Measurements from ENCODE around the gene VPS4A. TPM values are rescaled to one million over a fixed set of nuclear protein-coding genes. Genes with fewer than 3 reads are reported as not detected.
"Not testable (repeated sequence)": the region's sequence is repeated elsewhere in the genome, so short reads cannot be mapped to it uniquely, and the experiment has no call there.

Gene VPS4A
- total RNA-seq, 1 donor from 2014 or later: 38.1 TPM

DNA sequence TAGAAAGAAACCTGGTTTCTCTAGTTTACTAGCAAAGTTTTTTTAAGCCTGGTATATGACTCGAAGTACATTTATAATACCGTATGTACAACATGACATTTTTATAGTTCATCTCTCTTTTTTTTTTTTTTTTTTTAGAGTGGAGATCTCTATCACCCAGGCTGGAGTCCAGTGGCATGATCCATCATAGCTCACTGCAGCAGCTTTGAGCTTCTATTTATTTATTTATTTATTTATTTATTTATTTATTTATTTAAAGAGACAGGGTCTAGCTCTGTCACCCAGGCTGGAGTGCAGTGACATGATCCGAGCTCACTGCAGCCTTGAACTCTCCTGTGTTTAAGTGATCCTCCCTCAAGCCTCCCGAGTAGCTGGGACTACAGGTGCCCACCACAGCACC, 25.9 kb upstream of the VPS4A start:
- H3K36me3 ChIP-seq (ENCODE audit: control insufficient read depth, insufficient read depth, low read length): no peaks in the 10 kb centered on the region
- no peak for DNase-seq (ENCODE audit: low read depth)
- no peaks in the 10 kb centered on the region for H3K27me3 ChIP-seq (ENCODE audit: control insufficient read depth, insufficient read depth, low read length)
- TF ChIP-seq, protein P1, sequence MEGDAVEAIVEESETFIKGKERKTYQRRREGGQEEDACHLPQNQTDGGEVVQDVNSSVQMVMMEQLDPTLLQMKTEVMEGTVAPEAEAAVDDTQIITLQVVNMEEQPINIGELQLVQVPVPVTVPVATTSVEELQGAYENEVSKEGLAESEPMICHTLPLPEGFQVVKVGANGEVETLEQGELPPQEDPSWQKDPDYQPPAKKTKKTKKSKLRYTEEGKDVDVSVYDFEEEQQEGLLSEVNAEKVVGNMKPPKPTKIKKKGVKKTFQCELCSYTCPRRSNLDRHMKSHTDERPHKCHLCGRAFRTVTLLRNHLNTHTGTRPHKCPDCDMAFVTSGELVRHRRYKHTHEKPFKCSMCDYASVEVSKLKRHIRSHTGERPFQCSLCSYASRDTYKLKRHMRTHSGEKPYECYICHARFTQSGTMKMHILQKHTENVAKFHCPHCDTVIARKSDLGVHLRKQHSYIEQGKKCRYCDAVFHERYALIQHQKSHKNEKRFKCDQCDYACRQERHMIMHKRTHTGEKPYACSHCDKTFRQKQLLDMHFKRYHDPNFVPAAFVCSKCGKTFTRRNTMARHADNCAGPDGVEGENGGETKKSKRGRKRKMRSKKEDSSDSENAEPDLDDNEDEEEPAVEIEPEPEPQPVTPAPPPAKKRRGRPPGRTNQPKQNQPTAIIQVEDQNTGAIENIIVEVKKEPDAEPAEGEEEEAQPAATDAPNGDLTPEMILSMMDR (IDR thresholded peaks at IDR 0.05; ENCODE audit: insufficient read depth, low read length, poor library complexity, severe bottlenecking): no peak
- H3K4me3 ChIP-seq (ENCODE audit: low read depth, low read length): no peak overlapping the region

DNA sequence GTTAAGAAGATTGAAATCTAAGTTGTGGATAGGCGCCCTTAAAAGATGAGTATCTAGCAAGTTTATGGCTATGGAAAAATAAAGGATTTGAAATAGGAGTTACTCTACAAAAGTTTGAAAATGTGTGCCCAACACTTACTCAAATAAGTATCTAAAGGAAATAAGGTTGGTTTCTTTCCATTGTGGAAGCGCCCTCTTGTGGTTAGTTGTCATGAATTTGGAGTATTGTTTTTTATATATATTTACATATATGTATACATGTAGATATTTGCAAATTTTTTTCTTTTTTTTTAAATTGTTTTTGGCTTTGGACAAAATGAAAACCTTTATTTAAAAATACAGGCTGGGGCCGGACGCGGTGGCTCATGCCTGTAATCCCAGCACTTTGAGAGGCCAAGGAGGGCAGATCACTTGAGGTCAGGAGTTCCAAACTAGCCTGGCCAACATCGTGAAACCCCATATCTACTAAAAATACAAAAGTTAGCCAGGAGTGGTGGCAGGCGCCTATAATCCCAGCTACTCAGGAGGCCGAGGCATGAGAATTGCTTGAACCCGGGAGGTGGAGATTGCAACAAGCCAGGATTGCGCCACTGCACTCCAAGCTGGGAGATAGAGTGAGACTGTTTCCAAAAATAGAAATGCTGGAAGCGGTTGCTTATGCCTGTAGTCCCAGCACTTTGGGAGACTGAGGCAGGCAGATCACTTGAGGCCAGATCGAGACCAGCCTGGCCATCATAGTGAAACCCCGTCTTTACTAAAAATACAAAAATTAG, 24.0 kb upstream of the VPS4A start:
- Histone ChIP-seq H3K4me3 (ENCODE audit: low read depth, low read length) (no peak overlapping the region), H3K36me3 (ENCODE audit: control insufficient read depth, insufficient read depth, low read length) (no peaks in the 10 kb centered on the region), H3K27me3 (ENCODE audit: control insufficient read depth, insufficient read depth, low read length) (no peaks in the 10 kb centered on the region)
- no peak for DNase-seq (ENCODE audit: low read depth)
- TF ChIP-seq, protein P1 (IDR thresholded peaks at IDR 0.05; ENCODE audit: insufficient read depth, low read length, poor library complexity, severe bottlenecking): peak; percentile 53

DNA sequence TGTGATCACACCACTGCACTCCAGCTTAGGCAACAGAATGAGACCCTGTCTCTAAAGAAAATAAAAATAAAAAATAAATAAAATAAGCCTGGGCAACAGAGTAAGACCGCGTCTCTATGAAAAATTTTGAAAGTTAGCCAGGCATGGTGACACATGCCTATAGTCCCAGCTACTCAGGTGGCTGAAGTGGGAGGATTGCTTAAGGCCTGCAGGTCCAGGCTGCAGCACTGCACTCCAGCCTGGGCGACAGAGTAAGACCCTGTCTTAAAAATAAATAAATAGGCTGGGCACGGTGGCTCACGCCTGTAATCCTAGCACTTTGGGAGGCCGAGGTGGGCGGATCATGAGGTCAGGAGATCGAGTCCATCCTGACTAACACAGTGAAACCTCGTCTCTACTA, 19.5 kb upstream of the VPS4A start:
- H3K4me3 ChIP-seq (ENCODE audit: low read depth, low read length); H3K27me3 ChIP-seq (ENCODE audit: control insufficient read depth, insufficient read depth, low read length); H3K36me3 ChIP-seq (ENCODE audit: control insufficient read depth, insufficient read depth, low read length); DNase-seq (ENCODE audit: low read depth): not testable (repeated sequence)

DNA sequence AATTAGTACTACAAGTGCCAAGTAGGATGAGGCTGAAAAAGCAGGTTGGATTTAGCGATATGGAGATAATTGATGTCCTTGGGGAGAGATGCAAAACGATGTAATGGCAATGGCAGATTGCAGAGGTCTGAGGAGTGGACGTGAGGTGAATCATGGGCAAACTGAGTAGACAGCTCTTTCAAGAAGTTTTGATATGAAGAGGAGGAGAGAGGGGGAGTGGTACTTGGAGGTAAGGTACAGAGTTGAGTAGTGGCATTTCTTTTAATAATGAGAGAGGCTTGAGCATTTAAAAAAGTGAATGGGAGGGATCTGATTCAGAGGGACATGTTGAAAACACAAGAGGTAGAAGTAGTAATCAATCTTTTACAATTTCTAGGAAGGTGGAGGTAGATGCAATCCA, 17.7 kb upstream of the VPS4A start:
- TF ChIP-seq, protein P1 (IDR thresholded peaks at IDR 0.05; ENCODE audit: insufficient read depth, low read length, poor library complexity, severe bottlenecking): no peak
- H3K27me3 ChIP-seq (ENCODE audit: control insufficient read depth, insufficient read depth, low read length): no peaks in the 10 kb centered on the region
- no peak for DNase-seq (ENCODE audit: low read depth)
- H3K36me3 ChIP-seq (ENCODE audit: control insufficient read depth, insufficient read depth, low read length): no peaks in the 10 kb centered on the region
- no peak overlapping the region for H3K4me3 ChIP-seq (ENCODE audit: low read depth, low read length)

DNA sequence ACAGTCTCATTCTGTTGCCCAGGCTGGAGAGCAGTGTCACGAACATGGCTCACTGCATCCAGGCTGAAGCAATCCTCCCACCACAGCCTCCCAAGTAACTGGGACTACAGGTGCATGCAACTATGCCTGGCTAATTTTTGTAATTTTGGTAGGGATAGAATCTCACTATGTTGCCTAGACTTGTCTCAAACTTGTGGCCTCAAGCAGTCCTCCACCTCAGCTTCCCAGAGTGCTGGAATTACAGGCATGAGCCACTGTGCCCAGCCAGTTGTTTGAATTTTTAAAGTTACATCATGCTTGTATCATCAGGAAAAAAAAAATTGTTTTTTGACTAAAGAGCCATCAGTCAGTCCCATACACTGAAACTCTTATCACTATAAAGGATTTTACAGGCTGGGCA, 17.1 kb upstream of the VPS4A start:
- TF ChIP-seq, protein P1 (IDR thresholded peaks at IDR 0.05; ENCODE audit: insufficient read depth, low read length, poor library complexity, severe bottlenecking): no peak

DNA sequence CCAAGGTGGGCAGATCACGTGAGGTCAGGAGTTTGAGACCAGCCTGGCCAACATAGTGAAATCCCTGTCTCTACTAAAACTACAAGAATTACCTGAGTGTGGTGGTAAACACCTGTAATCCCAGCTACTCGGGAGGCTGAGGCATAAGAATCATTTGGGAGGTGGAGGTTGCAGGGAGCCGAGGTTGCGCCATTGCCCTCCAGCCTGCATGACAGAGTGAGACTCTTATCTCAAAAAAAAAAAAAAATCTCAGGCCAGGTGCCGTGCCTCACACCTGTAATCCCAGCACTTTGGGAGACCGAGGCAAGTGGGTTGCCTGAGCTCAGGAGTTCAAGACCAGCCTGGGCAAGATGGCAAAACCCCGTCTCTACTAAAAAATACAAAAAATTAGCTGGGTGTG, 14.4 kb upstream of the VPS4A start:
- not testable (repeated sequence) for H3K27me3 ChIP-seq (ENCODE audit: control insufficient read depth, insufficient read depth, low read length); H3K36me3 ChIP-seq (ENCODE audit: control insufficient read depth, insufficient read depth, low read length); H3K4me3 ChIP-seq (ENCODE audit: low read depth, low read length); DNase-seq (ENCODE audit: low read depth)

More for the DNA sequence above, 17.1 kb upstream of the VPS4A start:
- H3K36me3 ChIP-seq (ENCODE audit: control insufficient read depth, insufficient read depth, low read length): no peaks in the 10 kb centered on the region
- DNase-seq (ENCODE audit: low read depth): no peak
- H3K4me3 ChIP-seq (ENCODE audit: low read depth, low read length): no peak overlapping the region
- H3K27me3 ChIP-seq (ENCODE audit: control insufficient read depth, insufficient read depth, low read length): no peaks in the 10 kb centered on the region

DNA sequence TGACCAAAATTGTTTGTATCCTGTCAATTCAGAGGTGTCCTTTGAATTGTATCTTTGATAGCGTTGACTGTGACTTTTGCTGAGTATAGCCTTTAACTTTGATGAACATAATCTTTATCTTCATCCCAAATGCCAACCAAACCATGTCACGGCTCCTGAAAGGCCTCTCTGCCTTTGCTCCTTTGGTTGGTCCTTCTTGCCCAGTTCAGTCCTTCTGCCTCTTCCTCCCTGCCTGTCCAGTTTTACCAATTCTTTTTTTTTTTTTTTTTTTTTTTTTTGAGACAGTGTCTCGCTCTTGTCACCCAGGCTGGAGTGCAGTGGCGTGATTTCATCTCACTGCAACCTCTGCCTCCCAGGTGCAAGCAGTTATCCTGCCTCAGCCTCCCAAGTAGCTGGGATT, 12.9 kb upstream of the VPS4A start:
- Histone ChIP-seq H3K36me3 (ENCODE audit: control insufficient read depth, insufficient read depth, low read length) (no peaks in the 10 kb centered on the region), H3K27me3 (ENCODE audit: control insufficient read depth, insufficient read depth, low read length) (no peaks in the 10 kb centered on the region), H3K4me3 (ENCODE audit: low read depth, low read length) (no peak overlapping the region)
- no peak for DNase-seq (ENCODE audit: low read depth)
- TF ChIP-seq, protein P1 (IDR thresholded peaks at IDR 0.05; ENCODE audit: insufficient read depth, low read length, poor library complexity, severe bottlenecking): no peak

All from kidney epithelial cell (primary cell).